GM23338 (cell line): ENCODE measurements around the gene IFNW1. TPM values are rescaled to one million over a fixed set of nuclear protein-coding genes. Genes with fewer than 3 reads are reported as not detected.

Experiments
- ATAC-seq: fragments of 200-7000 bp; cut with Tn5 transposase; 3 replicates; pipeline ENCODE4 v1.9.1; 2020
- DNase-seq: peaks from one replicate; pipeline ENCODE4 v3.0.0-alpha.2; 2015; ENCODE audit warnings: low spot score
- H2AFZ ChIP-seq: fragments of 200-600 bp; sonication (generic); 2 replicates; pipeline ENCODE4 v1.8.0; 2016; ENCODE audit warnings: antibody characterized with exemption, mild to moderate bottlenecking, moderate library complexity
- H3F3A ChIP-seq: fragments of 200-600 bp; sonication (generic); replicated peaks from 2 replicates; pipeline ENCODE4 v1.8.0; 2017; ENCODE audit warnings: antibody characterized with exemption, mixed run types, low read depth
- H3K27ac ChIP-seq: fragments of 200-600 bp; sonication (generic); 2 replicates; pipeline ENCODE4 v1.6.1; 2016; ENCODE audit warnings: low read depth
- H3K27me3 ChIP-seq: fragments of 200-600 bp; sonication (generic); 2 replicates; pipeline ENCODE4 v1.8.0; 2016; ENCODE audit warnings: mild to moderate bottlenecking, mixed run types, moderate library complexity; ENCODE audit not compliant: insufficient read depth
- H3K36me3 ChIP-seq: fragments of 200-600 bp; sonication (generic); 2 replicates; pipeline ENCODE4 v1.8.0; 2016; ENCODE audit warnings: mild to moderate bottlenecking; ENCODE audit not compliant: insufficient read depth
- H3K4me1 ChIP-seq: fragments of 200-600 bp; sonication (generic); 2 replicates; pipeline ENCODE4 v1.8.0; 2016; ENCODE audit warnings: mild to moderate bottlenecking, moderate library complexity; ENCODE audit not compliant: insufficient read depth
- H3K4me2 ChIP-seq: fragments of 200-600 bp; sonication (generic); 2 replicates; pipeline ENCODE4 v1.7.1; 2017; ENCODE audit warnings: mixed run types
- H3K4me3 ChIP-seq: fragments of 200-600 bp; sonication (generic); 2 replicates; pipeline ENCODE4 v1.6.1; 2016; ENCODE audit warnings: mixed run types
- H3K79me2 ChIP-seq: fragments of 200-600 bp; sonication (generic); replicated peaks from 2 replicates; pipeline ENCODE4 v1.8.0; 2017; ENCODE audit warnings: mild to moderate bottlenecking; ENCODE audit not compliant: insufficient read depth
- H3K9me2 ChIP-seq: fragments of 200-600 bp; sonication (generic); 2 replicates; pipeline ENCODE4 v1.8.0; 2017; ENCODE audit not compliant: insufficient read depth
- H4K20me1 ChIP-seq: fragments of 200-600 bp; sonication (generic); replicated peaks from 2 replicates; pipeline ENCODE4 v1.8.0; 2017; ENCODE audit warnings: mild to moderate bottlenecking; ENCODE audit not compliant: insufficient read depth
- H3K27ac Mint-ChIP-seq: 2 replicates; pipeline ENCODE4 v1.8.0; 2020; ENCODE audit warnings: inconsistent platforms, mild to moderate bottlenecking, moderate library complexity, mixed read lengths
- H3K27me3 Mint-ChIP-seq: 3 replicates; pipeline ENCODE4 v1.8.0; 2022; ENCODE audit warnings: low read depth, mild to moderate bottlenecking, moderate library complexity, mixed read lengths, inconsistent platforms; ENCODE audit not compliant: insufficient read depth, poor library complexity
- H3K36me3 Mint-ChIP-seq: 3 replicates; pipeline ENCODE4 v1.8.0; 2021; ENCODE audit warnings: low read depth, mild to moderate bottlenecking, inconsistent platforms, moderate library complexity, mixed read lengths
- H3K4me1 Mint-ChIP-seq: 3 replicates; pipeline ENCODE4 v1.8.0; 2020; ENCODE audit warnings: mild to moderate bottlenecking, inconsistent platforms, mixed read lengths
- H3K4me3 Mint-ChIP-seq: 3 replicates; pipeline ENCODE4 v1.8.0; 2021; ENCODE audit warnings: moderate library complexity, mild to moderate bottlenecking, inconsistent platforms, mixed read lengths
- H3K9me3 Mint-ChIP-seq: 3 replicates; pipeline ENCODE4 v1.8.0; 2020; ENCODE audit warnings: moderate library complexity, mild to moderate bottlenecking, inconsistent platforms, mixed read lengths
- CREB1 ChIP-seq: fragments of 250-450 bp; sonication (Bioruptor Pico); IDR thresholded peaks from 2 replicates; pipeline ENCODE4 v1.5.0; 2020; ENCODE audit warnings: low read depth, mild to moderate bottlenecking, moderate library complexity
- EZH2 ChIP-seq: fragments of 200-600 bp; sonication (generic); IDR thresholded peaks from one replicate; pipeline ENCODE4 v1.8.0; 2017; ENCODE audit warnings: antibody characterized with exemption, mild to moderate bottlenecking, low read depth; ENCODE audit not compliant: unreplicated experiment
- EZH2phosphoT487 ChIP-seq: fragments of 200-600 bp; sonication (generic); IDR thresholded peaks from one replicate; pipeline ENCODE4 v1.8.1; 2018; ENCODE audit warnings: antibody characterized with exemption; ENCODE audit not compliant: unreplicated experiment
- JUNB ChIP-seq: IDR thresholded peaks from one replicate; pipeline ENCODE4 v1.6.1; 2016; ENCODE audit warnings: antibody characterized with exemption; ENCODE audit not compliant: unreplicated experiment
- NANOG ChIP-seq: IDR thresholded peaks from 2 replicates; pipeline ENCODE4 v1.6.1; 2016; ENCODE audit warnings: antibody characterized with exemption, borderline replicate concordance
- STAT1 ChIP-seq: IDR thresholded peaks from one replicate; pipeline ENCODE4 v1.6.1; 2016; ENCODE audit warnings: antibody characterized with exemption; ENCODE audit not compliant: unreplicated experiment
- ZNF114 ChIP-seq: fragments of 250-450 bp; sonication (Bioruptor Pico); IDR thresholded peaks from 2 replicates; pipeline ENCODE4 v1.5.0; 2020; ENCODE audit warnings: mild to moderate bottlenecking, moderate library complexity
- ZNF331 ChIP-seq: fragments of 250-450 bp; sonication (Bioruptor Pico); IDR thresholded peaks from 2 replicates; pipeline ENCODE4 v1.5.0; 2020; ENCODE audit warnings: low read depth, mild to moderate bottlenecking, moderate library complexity
- polyA plus RNA-seq: library from polyadenylated mRNA; unstranded; fragments of >200 nt; fragmentation: Nextera tagmentation; extraction: Ambion mirVana; gene quantifications from 2 replicates; pipeline ENCODE4 v1.2.1, GENCODE V29; 2016
- total RNA-seq: library from RNA; depleted of rRNA; stranded (reverse); fragments of >200 nt; shearing (Covaris generic); gene quantifications from 2 replicates; pipeline ENCODE4 v1.2.3, GENCODE V29; 2014
- TF ChIP-seq, protein P1 (sequence below): IDR thresholded peaks from 2 replicates; pipeline ENCODE4 v1.6.1; 2016; ENCODE audit warnings: antibody characterized with exemption
- TF ChIP-seq, protein P2 (sequence below): fragments of 250-450 bp; sonication (Bioruptor Pico); IDR thresholded peaks from 2 replicates; pipeline ENCODE4 v1.5.0; 2020; ENCODE audit warnings: mild to moderate bottlenecking, moderate library complexity
- TF ChIP-seq, protein P3 (sequence below), 2 experiments: fragments of 200-600 bp in 1 of 2; sonication (generic) in 1 of 2; conservative IDR thresholded peaks; 2 replicates each; pipeline versions ENCODE4 v1.5.1 to v1.6.1; 2016 to 2017; ENCODE audit warnings: antibody characterized with exemption in 2 of 2, low read depth in 2 of 2, mild to moderate bottlenecking in 2 of 2, moderate library complexity in 1 of 2

Gene IFNW1
- total and polyA plus RNA-seq, 2 experiments from 2014 or later, result not detected

DNA sequence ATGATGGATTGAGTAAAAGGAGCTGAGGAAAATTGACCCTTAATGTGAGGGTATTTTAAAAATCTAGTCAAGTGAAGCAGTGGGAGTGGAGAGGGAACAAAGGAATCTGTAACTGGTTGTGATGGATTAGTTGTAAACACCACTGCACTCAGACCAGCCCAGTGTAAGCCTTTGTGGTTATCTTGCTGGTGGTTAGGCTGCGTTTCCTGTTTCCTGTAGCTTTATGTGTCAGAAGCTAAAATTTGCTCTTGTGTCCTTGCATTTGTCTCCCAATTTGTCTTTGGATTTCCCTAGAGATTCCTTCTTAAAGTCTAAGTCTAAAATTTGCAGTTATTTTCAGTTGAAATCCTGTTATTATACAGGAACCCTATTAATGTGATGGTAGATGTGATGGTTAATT is 18.5 kb upstream of the IFNW1 start (continued):
- TF ChIP-seq, protein P1, sequence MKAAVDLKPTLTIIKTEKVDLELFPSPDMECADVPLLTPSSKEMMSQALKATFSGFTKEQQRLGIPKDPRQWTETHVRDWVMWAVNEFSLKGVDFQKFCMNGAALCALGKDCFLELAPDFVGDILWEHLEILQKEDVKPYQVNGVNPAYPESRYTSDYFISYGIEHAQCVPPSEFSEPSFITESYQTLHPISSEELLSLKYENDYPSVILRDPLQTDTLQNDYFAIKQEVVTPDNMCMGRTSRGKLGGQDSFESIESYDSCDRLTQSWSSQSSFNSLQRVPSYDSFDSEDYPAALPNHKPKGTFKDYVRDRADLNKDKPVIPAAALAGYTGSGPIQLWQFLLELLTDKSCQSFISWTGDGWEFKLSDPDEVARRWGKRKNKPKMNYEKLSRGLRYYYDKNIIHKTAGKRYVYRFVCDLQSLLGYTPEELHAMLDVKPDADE, result no peak
- no peak for TF ChIP-seq NANOG

DNA sequence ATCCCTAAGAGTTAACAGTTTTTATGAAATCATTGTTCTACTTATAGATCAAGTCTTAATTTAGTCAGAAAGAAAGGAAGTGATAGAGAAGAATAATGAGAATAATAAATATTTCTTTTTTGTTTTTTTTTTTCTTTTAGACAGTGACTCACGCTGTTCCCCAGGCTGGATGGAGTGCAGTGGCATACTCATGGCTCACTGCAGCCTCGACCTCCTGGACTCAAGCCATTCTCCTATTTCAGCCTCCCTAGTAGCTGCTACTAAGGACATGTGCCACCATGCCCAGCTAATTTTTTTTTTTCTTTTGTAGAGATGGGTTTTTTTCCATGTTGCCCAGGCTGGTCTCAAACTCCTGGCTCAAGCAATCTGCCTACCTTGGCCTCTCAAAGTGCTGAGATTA is 13.9 kb upstream of the IFNW1 start:
- Mint-ChIP-seq H3K36me3 (no peaks in the 10 kb centered on the region), H3K27ac (no peak overlapping the region), H3K4me1 (peaks cover 6% of the 10 kb centered on the region; the same call in 2 of the 3 replicates), H3K27me3 (no peaks in the 10 kb centered on the region), H3K4me3 (no peak overlapping the region), H3K9me3 (no peaks in the 10 kb centered on the region)
- Histone ChIP-seq H3K4me3 (no peak overlapping the region), H3F3A (no peaks in the 10 kb centered on the region), H4K20me1 (no peaks in the 10 kb centered on the region), H3K4me1 (no peaks in the 10 kb centered on the region), H2AFZ (no peak overlapping the region), H3K79me2 (no peaks in the 10 kb centered on the region), H3K27ac (no peak overlapping the region), H3K36me3 (no peaks in the 10 kb centered on the region), H3K9me2 (no peaks in the 10 kb centered on the region), H3K27me3 (no peaks in the 10 kb centered on the region), H3K4me2 (no peak overlapping the region)
- TF ChIP-seq, protein P2, sequence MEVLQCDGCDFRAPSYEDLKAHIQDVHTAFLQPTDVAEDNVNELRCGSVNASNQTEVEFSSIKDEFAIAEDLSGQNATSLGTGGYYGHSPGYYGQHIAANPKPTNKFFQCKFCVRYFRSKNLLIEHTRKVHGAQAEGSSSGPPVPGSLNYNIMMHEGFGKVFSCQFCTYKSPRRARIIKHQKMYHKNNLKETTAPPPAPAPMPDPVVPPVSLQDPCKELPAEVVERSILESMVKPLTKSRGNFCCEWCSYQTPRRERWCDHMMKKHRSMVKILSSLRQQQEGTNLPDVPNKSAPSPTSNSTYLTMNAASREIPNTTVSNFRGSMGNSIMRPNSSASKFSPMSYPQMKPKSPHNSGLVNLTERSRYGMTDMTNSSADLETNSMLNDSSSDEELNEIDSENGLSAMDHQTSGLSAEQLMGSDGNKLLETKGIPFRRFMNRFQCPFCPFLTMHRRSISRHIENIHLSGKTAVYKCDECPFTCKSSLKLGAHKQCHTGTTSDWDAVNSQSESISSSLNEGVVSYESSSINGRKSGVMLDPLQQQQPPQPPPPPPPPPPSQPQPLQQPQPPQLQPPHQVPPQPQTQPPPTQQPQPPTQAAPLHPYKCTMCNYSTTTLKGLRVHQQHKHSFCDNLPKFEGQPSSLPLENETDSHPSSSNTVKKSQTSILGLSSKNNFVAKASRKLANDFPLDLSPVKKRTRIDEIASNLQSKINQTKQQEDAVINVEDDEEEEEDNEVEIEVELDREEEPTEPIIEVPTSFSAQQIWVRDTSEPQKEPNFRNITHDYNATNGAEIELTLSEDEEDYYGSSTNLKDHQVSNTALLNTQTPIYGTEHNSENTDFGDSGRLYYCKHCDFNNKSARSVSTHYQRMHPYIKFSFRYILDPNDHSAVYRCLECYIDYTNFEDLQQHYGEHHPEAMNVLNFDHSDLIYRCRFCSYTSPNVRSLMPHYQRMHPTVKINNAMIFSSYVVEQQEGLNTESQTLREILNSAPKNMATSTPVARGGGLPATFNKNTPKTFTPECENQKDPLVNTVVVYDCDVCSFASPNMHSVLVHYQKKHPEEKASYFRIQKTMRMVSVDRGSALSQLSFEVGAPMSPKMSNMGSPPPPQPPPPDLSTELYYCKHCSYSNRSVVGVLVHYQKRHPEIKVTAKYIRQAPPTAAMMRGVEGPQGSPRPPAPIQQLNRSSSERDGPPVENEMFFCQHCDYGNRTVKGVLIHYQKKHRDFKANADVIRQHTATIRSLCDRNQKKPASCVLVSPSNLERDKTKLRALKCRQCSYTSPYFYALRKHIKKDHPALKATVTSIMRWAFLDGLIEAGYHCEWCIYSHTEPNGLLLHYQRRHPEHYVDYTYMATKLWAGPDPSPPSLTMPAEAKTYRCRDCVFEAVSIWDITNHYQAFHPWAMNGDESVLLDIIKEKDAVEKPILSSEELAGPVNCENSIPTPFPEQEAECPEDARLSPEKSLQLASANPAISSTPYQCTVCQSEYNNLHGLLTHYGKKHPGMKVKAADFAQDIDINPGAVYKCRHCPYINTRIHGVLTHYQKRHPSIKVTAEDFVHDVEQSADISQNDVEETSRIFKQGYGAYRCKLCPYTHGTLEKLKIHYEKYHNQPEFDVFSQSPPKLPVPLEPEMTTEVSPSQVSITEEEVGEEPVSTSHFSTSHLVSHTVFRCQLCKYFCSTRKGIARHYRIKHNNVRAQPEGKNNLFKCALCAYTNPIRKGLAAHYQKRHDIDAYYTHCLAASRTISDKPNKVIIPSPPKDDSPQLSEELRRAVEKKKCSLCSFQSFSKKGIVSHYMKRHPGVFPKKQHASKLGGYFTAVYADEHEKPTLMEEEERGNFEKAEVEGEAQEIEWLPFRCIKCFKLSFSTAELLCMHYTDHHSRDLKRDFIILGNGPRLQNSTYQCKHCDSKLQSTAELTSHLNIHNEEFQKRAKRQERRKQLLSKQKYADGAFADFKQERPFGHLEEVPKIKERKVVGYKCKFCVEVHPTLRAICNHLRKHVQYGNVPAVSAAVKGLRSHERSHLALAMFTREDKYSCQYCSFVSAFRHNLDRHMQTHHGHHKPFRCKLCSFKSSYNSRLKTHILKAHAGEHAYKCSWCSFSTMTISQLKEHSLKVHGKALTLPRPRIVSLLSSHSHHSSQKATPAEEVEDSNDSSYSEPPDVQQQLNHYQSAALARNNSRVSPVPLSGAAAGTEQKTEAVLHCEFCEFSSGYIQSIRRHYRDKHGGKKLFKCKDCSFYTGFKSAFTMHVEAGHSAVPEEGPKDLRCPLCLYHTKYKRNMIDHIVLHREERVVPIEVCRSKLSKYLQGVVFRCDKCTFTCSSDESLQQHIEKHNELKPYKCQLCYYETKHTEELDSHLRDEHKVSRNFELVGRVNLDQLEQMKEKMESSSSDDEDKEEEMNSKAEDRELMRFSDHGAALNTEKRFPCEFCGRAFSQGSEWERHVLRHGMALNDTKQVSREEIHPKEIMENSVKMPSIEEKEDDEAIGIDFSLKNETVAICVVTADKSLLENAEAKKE (CRISPR knock-in tag), result no peak
- TF ChIP-seq JUNB (no peak), ZNF331 (CRISPR knock-in tag) (no peak), STAT1 (no peak), NANOG (no peak), EZH2phosphoT487 (no peak), ZNF114 (CRISPR knock-in tag) (no peak), CREB1 (CRISPR knock-in tag) (no peak), EZH2 (no peak)
- TF ChIP-seq, protein P3, sequence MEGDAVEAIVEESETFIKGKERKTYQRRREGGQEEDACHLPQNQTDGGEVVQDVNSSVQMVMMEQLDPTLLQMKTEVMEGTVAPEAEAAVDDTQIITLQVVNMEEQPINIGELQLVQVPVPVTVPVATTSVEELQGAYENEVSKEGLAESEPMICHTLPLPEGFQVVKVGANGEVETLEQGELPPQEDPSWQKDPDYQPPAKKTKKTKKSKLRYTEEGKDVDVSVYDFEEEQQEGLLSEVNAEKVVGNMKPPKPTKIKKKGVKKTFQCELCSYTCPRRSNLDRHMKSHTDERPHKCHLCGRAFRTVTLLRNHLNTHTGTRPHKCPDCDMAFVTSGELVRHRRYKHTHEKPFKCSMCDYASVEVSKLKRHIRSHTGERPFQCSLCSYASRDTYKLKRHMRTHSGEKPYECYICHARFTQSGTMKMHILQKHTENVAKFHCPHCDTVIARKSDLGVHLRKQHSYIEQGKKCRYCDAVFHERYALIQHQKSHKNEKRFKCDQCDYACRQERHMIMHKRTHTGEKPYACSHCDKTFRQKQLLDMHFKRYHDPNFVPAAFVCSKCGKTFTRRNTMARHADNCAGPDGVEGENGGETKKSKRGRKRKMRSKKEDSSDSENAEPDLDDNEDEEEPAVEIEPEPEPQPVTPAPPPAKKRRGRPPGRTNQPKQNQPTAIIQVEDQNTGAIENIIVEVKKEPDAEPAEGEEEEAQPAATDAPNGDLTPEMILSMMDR (conservative IDR thresholded peaks at IDR 0.05; ENCODE audit: low read depth in 2 of 2), result no peak
- TF ChIP-seq, protein P1, result no peak
- DNase-seq, result no peak
- ATAC-seq, result no peak
